Breast epithelium (tissue), 4 donors: Measurements from ENCODE around the gene CNTNAP2. TPM values are rescaled to one million over a fixed set of nuclear protein-coding genes. Genes with fewer than 3 reads are reported as not detected.

Experiments used
- DNase-seq, 2 donors: peaks; one replicate each; pipeline ENCODE4 v3.0.0-alpha.2; 2019; ENCODE audit warnings: low spot score in 2 of 2
- H3K27ac ChIP-seq, 2 donors: fragments of 200-600 bp; sonication (generic) in 1 of 2; one replicate each; pipeline ENCODE4 v1.5.1; 2016 to 2019; ENCODE audit warnings: mild to moderate bottlenecking in 1 of 2
- H3K27me3 ChIP-seq, 2 donors: fragments of 200-600 bp; sonication (generic) in 1 of 2; one replicate each; pipeline versions ENCODE4 v1.5.1 to v1.6.0; 2017 to 2019; ENCODE audit warnings: control low read depth in 1 of 2, mild to moderate bottlenecking in 1 of 2
- H3K36me3 ChIP-seq: fragments of 200-600 bp; one replicate; pipeline ENCODE4 v1.5.1; 2019
- H3K4me1 ChIP-seq, 2 donors: fragments of 200-600 bp; sonication (generic); one replicate each; pipeline ENCODE4 v1.5.1; 2016 to 2019; ENCODE audit warnings: control low read depth in 1 of 2
- H3K4me3 ChIP-seq, 3 donors: fragments of 200-600 bp; sonication (generic); 1 replicate in 2 of 3; 2 replicates in 1 of 3; pipeline ENCODE4 v1.5.1; 2016 to 2019; ENCODE audit warnings: mild to moderate bottlenecking in 3 of 3, moderate library complexity in 2 of 3
- H3K9me3 ChIP-seq, 2 donors: fragments of 200-600 bp; sonication (generic) in 1 of 2; one replicate each; pipeline ENCODE4 v1.5.1; 2016 to 2019; ENCODE audit warnings: control low read depth in 1 of 2
- POLR2A ChIP-seq: fragments of 450-650 bp; IDR thresholded peaks from one replicate; pipeline ENCODE4 v1.6.1; 2016; ENCODE audit warnings: antibody characterized with exemption, mild to moderate bottlenecking, moderate library complexity
- POLR2AphosphoS5 ChIP-seq, 3 donors: sonication (generic); formaldehyde crosslinking; IDR thresholded peaks; one replicate each; pipeline ENCODE4 v1.6.1; 2017; ENCODE audit warnings: antibody characterized with exemption in 3 of 3
- intact Hi-C: fragments of 100-400 bp; cut with DNase I; formaldehyde crosslinking; loops from one replicate; pipeline ENCODE4 v1.15.1; 2023; ENCODE audit warnings: low total_unique reads
- total RNA-seq, 3 donors: library from RNA; depleted of rRNA; stranded (reverse); fragments of >200 nt; gene quantifications; one replicate each; pipeline ENCODE4 v1.1.0, GENCODE V29; 2016
- TF ChIP-seq, protein P1 (sequence below), 3 donors: fragments of 450-650 bp; IDR thresholded peaks; one replicate each; pipeline ENCODE4 v1.5.1; 2016 to 2017; ENCODE audit warnings: antibody characterized with exemption in 3 of 3, mild to moderate bottlenecking in 3 of 3, moderate library complexity in 3 of 3

Gene CNTNAP2
- total RNA-seq, 3 donors from 2014 or later, result 0.29 to 0.66 TPM; not detected in 1

DNA sequence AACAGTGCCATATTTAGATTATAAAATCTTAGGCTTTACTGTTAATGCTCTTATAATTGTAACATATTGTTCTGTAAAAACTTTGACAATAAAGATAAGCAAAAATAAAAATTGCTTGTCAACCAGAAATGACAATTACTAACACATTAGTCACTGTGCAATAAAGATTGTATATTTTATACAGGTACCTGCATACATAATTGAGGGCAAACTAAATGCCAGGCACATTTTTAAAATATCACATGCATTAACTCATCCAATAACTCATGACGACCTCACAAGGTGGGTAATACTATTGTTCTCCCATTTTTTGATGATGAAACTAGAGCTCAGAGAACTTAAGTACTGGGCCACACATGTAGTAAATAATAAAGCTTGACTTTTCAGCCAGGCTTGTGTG, 1453.8 kb downstream of the CNTNAP2 start:
- no peaks in the 10 kb centered on the region for H3K36me3 ChIP-seq
- DNase-seq, result no peak
- H3K9me3 ChIP-seq, result no peaks in the 10 kb centered on the region
- TF ChIP-seq POLR2AphosphoS5 (IDR thresholded peaks at IDR 0.05), result no peak
- no peak for TF ChIP-seq POLR2A
- TF ChIP-seq, protein P1, sequence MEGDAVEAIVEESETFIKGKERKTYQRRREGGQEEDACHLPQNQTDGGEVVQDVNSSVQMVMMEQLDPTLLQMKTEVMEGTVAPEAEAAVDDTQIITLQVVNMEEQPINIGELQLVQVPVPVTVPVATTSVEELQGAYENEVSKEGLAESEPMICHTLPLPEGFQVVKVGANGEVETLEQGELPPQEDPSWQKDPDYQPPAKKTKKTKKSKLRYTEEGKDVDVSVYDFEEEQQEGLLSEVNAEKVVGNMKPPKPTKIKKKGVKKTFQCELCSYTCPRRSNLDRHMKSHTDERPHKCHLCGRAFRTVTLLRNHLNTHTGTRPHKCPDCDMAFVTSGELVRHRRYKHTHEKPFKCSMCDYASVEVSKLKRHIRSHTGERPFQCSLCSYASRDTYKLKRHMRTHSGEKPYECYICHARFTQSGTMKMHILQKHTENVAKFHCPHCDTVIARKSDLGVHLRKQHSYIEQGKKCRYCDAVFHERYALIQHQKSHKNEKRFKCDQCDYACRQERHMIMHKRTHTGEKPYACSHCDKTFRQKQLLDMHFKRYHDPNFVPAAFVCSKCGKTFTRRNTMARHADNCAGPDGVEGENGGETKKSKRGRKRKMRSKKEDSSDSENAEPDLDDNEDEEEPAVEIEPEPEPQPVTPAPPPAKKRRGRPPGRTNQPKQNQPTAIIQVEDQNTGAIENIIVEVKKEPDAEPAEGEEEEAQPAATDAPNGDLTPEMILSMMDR (IDR thresholded peaks at IDR 0.05), result no peak
- no peaks in the 10 kb centered on the region for H3K4me1 ChIP-seq
- intact Hi-C loops, result no loop called here
- H3K4me3 ChIP-seq, result no peak overlapping the region
- no peak overlapping the region for H3K27ac ChIP-seq
- no peaks in the 10 kb centered on the region for H3K27me3 ChIP-seq

DNA sequence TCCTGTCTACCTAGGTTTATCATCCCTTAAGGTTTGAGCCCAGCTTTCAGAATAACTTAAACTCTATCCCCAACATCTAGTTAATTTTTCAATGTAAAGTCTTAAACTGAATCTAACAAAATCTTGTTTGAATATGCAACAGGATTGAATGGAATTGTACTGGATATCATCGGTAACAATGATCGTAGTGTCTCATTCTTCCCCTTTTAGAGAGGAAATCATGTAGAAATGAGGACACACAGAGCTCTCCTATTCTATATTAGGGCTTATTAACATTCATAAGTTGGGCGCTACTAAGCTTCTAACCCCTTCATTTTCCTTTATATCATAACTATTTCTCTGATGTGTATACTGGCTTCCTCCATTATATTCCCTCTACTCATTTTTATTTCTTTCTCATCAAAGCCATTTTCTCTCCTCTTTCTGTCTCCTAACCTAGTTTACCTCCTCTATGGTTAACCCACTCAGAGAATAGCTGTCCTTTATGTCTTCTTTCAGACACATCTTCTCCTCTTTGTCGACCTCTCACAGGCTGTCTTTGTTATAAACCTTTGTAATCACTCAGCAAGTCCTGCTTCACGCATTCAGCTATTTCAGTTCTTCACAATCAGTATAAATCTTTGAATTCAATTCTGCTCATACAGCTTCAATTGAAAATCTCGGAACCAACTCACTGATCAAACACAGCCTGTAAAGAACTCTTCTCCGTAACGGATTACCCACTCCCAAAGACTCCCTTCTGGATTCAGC, 1455.0 kb downstream of the CNTNAP2 start:
- TF ChIP-seq, protein P1 (IDR thresholded peaks at IDR 0.05), result no peak
- TF ChIP-seq POLR2A (no peak), POLR2AphosphoS5 (IDR thresholded peaks at IDR 0.05) (no peak)
- Histone ChIP-seq H3K27me3 (no peaks in the 10 kb centered on the region), H3K36me3 (no peaks in the 10 kb centered on the region), H3K4me1 (no peaks in the 10 kb centered on the region), H3K9me3 (no peaks in the 10 kb centered on the region), H3K4me3 (no peak overlapping the region), H3K27ac (no peak overlapping the region)
- DNase-seq, result no peak
- intact Hi-C loops, result no loop called here

- Histone ChIP-seq H3K36me3 (no peaks in the 10 kb centered on the region), H3K9me3 (no peaks in the 10 kb centered on the region), H3K4me1 (no peaks in the 10 kb centered on the region), H3K27ac (no peak overlapping the region), H3K4me3 (no peak overlapping the region), H3K27me3 (no peaks in the 10 kb centered on the region)
- DNase-seq, result no peak
- TF ChIP-seq, protein P1 (IDR thresholded peaks at IDR 0.05), result no peak
- no peak for TF ChIP-seq POLR2AphosphoS5 (IDR thresholded peaks at IDR 0.05)
- no peak for TF ChIP-seq POLR2A
- intact Hi-C loops, result loop anchor here (5.0 kb wide), 1 partner anchor 119 kb away; no protein-coding TSS in a partner anchor
These were observed 1461.6 kb downstream of the CNTNAP2 start for GRCh38 chr7:147578196-147578595.

GRCh38 chr7:147579148-147579547, 1462.5 kb downstream of the CNTNAP2 start:
- no peak for DNase-seq
- intact Hi-C loops, result loop anchor here (5.0 kb wide), 1 partner anchor 118 kb away; no protein-coding TSS in a partner anchor

DNA sequence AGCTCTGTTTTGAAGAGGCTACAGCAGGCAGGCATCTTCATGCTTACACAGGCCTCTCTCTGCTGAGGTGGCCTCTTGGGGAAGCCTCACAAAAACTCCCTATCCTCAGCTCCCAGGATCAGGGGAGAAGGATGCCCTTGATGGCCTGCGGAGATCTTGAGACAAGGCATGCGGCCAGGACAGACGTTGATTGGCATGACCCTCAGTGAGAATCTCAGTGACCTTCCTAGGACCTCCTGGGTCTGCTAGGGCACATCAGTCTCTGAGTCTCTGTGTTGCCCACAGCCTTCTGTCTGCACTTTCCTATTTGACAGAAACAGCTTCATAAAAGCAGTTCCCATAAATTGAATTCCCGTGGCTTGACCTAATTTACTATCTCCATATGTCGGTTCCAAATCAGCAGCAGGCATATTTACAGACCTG, 1468.2 kb downstream of the CNTNAP2 start:
- H3K9me3 ChIP-seq, result no peaks in the 10 kb centered on the region
- H3K27ac ChIP-seq, result no peak overlapping the region
- H3K27me3 ChIP-seq, result no peaks in the 10 kb centered on the region
- H3K4me1 ChIP-seq, result no peaks in the 10 kb centered on the region
- intact Hi-C loops, result no loop called here
- no peak for DNase-seq
- no peaks in the 10 kb centered on the region for H3K36me3 ChIP-seq
- H3K4me3 ChIP-seq, result no peak overlapping the region
- TF ChIP-seq POLR2AphosphoS5 (IDR thresholded peaks at IDR 0.05) (no peak), POLR2A (no peak)
- TF ChIP-seq, protein P1 (IDR thresholded peaks at IDR 0.05), result no peak

More at GRCh38 chr7:147579148-147579547, 1462.5 kb downstream of the CNTNAP2 start:
- Histone ChIP-seq H3K27me3 (no peaks in the 10 kb centered on the region), H3K9me3 (no peaks in the 10 kb centered on the region), H3K4me1 (no peaks in the 10 kb centered on the region), H3K4me3 (no peak overlapping the region), H3K27ac (no peak overlapping the region), H3K36me3 (no peaks in the 10 kb centered on the region)
- TF ChIP-seq, protein P1 (IDR thresholded peaks at IDR 0.05), result no peak
- TF ChIP-seq POLR2A, result no peak
- no peak for TF ChIP-seq POLR2AphosphoS5 (IDR thresholded peaks at IDR 0.05)
